AG04450 (cell line): ENCODE results near the gene ZBTB4. TPM values are rescaled to one million over a fixed set of nuclear protein-coding genes. Genes with fewer than 3 reads are reported as not detected.

Source experiments
- CTCF ChIA-PET: fragments of 300-600, 350-600 bp; formaldehyde crosslinking; extraction: SDS; loops from one replicate; lab custom pipeline; 2022; ENCODE audit warnings: antibody characterized with exemption, inconsistent platforms; lab: Charles Lee
- POLR2A ChIA-PET: fragments of 350-600 bp; formaldehyde crosslinking; extraction: SDS; loops from one replicate; lab custom pipeline; 2021; ENCODE audit warnings: antibody characterized with exemption, inconsistent platforms; lab: Yijun Ruan, JAX
- DNase-seq: peaks from one replicate; pipeline ENCODE4 v3.0.0-alpha.2; 2011; ENCODE audit warnings: low read depth, low spot score
- H3K27ac ChIP-seq: one replicate; pipeline ENCODE4 v1.5.1; 2012; ENCODE audit warnings: low read depth, low read length, control low read depth
- H3K27me3 ChIP-seq: one replicate; pipeline ENCODE4 v1.6.0; 2012; ENCODE audit warnings: low read length; ENCODE audit not compliant: control insufficient read depth, insufficient read depth
- H3K4me3 ChIP-seq: 2 replicates; pipeline ENCODE4 v1.5.1; 2011; ENCODE audit warnings: mild to moderate bottlenecking, low read depth, low read length, control low read depth
- H3K9me3 ChIP-seq: 2 replicates; pipeline ENCODE4 v1.5.1; 2012; ENCODE audit warnings: low read length; ENCODE audit not compliant: control insufficient read depth, insufficient read depth
- polyA plus RNA-seq: library from polyadenylated mRNA; depleted of rRNA; stranded (reverse); fragments of >200 nt; gene quantifications from 2 replicates; pipeline ENCODE4 v1.2.3, GENCODE V29; 2011
- TF ChIP-seq, protein P1 (sequence below): IDR thresholded peaks from 2 replicates; pipeline ENCODE4 v1.5.1; 2011; ENCODE audit warnings: low read depth, low read length, control low read depth, inconsistent platforms

The ZBTB4 gene
- polyA plus RNA-seq, 1 experiment, result 18.8 TPM

GRCh38 chr17:7427549-7427948 lies 51.9 kb downstream of the ZBTB4 start:
- H3K4me3 ChIP-seq, result no peak overlapping the region
- H3K27me3 ChIP-seq, result peaks cover 3% of the 10 kb centered on the region
- POLR2A ChIA-PET, result no interaction called here
- CTCF ChIA-PET, result no interaction called here
- H3K27ac ChIP-seq, result no peak overlapping the region
- TF ChIP-seq, protein P1, sequence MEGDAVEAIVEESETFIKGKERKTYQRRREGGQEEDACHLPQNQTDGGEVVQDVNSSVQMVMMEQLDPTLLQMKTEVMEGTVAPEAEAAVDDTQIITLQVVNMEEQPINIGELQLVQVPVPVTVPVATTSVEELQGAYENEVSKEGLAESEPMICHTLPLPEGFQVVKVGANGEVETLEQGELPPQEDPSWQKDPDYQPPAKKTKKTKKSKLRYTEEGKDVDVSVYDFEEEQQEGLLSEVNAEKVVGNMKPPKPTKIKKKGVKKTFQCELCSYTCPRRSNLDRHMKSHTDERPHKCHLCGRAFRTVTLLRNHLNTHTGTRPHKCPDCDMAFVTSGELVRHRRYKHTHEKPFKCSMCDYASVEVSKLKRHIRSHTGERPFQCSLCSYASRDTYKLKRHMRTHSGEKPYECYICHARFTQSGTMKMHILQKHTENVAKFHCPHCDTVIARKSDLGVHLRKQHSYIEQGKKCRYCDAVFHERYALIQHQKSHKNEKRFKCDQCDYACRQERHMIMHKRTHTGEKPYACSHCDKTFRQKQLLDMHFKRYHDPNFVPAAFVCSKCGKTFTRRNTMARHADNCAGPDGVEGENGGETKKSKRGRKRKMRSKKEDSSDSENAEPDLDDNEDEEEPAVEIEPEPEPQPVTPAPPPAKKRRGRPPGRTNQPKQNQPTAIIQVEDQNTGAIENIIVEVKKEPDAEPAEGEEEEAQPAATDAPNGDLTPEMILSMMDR, result no peak
- DNase-seq, result no peak
- H3K9me3 ChIP-seq, result no peaks in the 10 kb centered on the region; the same call in 1 of the 2 replicates

- H3K9me3 ChIP-seq, result no peaks in the 10 kb centered on the region; the same call in 1 of the 2 replicates
- TF ChIP-seq, protein P1, result no peak
- no peak overlapping the region for H3K27ac ChIP-seq
- peaks cover 3% of the 10 kb centered on the region for H3K27me3 ChIP-seq
- H3K4me3 ChIP-seq, result no peak overlapping the region
- no peak for DNase-seq
- POLR2A ChIA-PET, result no interaction called here
- CTCF ChIA-PET, result no interaction called here
Observed at GRCh38 chr17:7426896-7427489, 52.4 kb downstream of the ZBTB4 start.

GRCh38 chr17:7426203-7426863 lies 53.1 kb downstream of the ZBTB4 start:
- H3K4me3 ChIP-seq, result no peak overlapping the region
- no peak for DNase-seq
- peaks cover 1% of the 10 kb centered on the region; the same call in 1 of the 2 replicates for H3K9me3 ChIP-seq
- peaks cover 3% of the 10 kb centered on the region for H3K27me3 ChIP-seq
- TF ChIP-seq, protein P1, result no peak
- no peak overlapping the region for H3K27ac ChIP-seq
- ChIA-PET POLR2A (no interaction called here), CTCF (interaction anchor here (1.6 kb wide), 1 partner anchor 11 kb away, joined by 3 read pairs; no protein-coding TSS in a partner anchor)

- DNase-seq, result no peak
- TF ChIP-seq, protein P1, result no peak
- ChIA-PET POLR2A (interaction anchor here (1.1 kb wide), 1 partner anchor 22 kb away, joined by 4 read pairs; the partner anchor contains the start of gene TMEM256), CTCF (interaction anchor here (1.1 to 1.6 kb wide), 2 partner anchors 12 to 135 kb away, joined by 3 read pairs; no protein-coding TSS in a partner anchor)
- H3K27ac ChIP-seq, result no peak overlapping the region
- peaks cover 7% of the 10 kb centered on the region; the same call in 1 of the 2 replicates for H3K9me3 ChIP-seq
- H3K27me3 ChIP-seq, result peaks cover 3% of the 10 kb centered on the region
- no peak overlapping the region for H3K4me3 ChIP-seq
Observed at GRCh38 chr17:7425756-7426155, 53.7 kb downstream of the ZBTB4 start.

DNA sequence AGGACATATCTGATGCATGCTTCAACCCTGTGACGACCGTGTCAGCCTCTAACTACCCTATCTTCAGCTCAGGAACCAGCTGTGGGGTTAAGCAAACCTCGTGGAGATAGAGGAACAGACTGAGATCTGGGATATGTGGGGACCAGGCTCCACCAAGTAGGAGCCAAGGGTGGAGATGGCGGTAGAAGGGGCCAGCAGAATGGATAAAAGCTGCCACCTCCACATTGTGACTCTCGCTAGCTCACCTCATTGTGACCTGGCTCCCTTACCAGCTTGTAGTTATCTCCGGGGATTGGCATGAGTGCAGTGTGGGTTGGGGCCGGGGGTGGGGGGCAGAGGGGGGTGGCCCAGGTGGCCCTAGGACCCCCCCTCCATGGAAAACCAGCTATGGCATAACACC lies 54.1 kb downstream of the ZBTB4 start, which contains the start of gene SPEM2:
Gene SPEM2 (plus strand): TSS at position 301 of the 400 bp plus-strand sequence. CDS start 73 bp downstream, at position 374.
- H3K27ac ChIP-seq, result no peak within 1 kb of the TSS
- ChIA-PET POLR2A (interaction anchor here (1.1 kb wide), 1 partner anchor 21 kb away, joined by 4 read pairs; the partner anchor contains the start of gene TMEM256), CTCF (interaction anchor here (1.1 to 1.6 kb wide), 2 partner anchors 12 to 135 kb away, joined by 3 read pairs; no protein-coding TSS in a partner anchor)
- TF ChIP-seq, protein P1, result no peak
- peaks cover 3% of the 10 kb centered on the region for H3K27me3 ChIP-seq
- DNase-seq, result no peak
- no peak within 1 kb of the TSS for H3K4me3 ChIP-seq
- peaks cover 11% of the 10 kb centered on the region; the same call in 1 of the 2 replicates for H3K9me3 ChIP-seq
